ENCODE data around the gene CMYA5. TPM values are rescaled to one million over a fixed set of nuclear protein-coding genes. Genes with fewer than 3 reads are reported as not detected.

CMYA5 gene
- total and polyA plus RNA-seq, 11 donors: 279 to 2,421 (median 983) TPM

DNA sequence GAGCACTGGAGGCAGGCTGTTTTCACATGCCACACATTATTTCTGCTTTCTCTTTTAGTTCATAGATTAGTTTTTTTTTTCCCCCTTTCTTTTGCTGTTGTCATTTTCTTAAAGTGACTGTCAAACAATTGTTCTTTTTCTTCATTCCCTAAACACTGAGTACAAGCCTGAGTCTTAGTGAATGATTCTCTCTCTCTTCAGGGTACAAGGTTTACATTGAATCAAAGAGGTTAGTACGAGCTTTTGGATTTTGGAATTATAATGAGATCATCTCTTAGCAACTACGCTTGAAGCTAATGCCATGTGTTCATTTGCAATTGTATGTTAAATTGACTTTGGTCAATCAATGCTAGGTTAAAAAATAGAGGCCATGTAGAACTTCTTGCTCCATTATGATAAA lies 125.1 kb downstream of the CMYA5 start:
- DNase-seq: no peak
- Histone ChIP-seq H3K9me3 (no peaks in the 10 kb centered on the region), H3K4me1 (peaks cover 0 to 25% (median 3%) of the 10 kb centered on the region in 12 donors), H3K27ac (no peak overlapping the region), H3K36me3 (peaks cover 0 to 4% (median 0%) of the 10 kb centered on the region in 9 donors), H3K4me3 (no peak overlapping the region), H3K27me3 (no peaks in the 10 kb centered on the region)
- TF ChIP-seq POLR2A (IDR thresholded peaks at IDR 0.05): no peak
- TF ChIP-seq, protein P1, sequence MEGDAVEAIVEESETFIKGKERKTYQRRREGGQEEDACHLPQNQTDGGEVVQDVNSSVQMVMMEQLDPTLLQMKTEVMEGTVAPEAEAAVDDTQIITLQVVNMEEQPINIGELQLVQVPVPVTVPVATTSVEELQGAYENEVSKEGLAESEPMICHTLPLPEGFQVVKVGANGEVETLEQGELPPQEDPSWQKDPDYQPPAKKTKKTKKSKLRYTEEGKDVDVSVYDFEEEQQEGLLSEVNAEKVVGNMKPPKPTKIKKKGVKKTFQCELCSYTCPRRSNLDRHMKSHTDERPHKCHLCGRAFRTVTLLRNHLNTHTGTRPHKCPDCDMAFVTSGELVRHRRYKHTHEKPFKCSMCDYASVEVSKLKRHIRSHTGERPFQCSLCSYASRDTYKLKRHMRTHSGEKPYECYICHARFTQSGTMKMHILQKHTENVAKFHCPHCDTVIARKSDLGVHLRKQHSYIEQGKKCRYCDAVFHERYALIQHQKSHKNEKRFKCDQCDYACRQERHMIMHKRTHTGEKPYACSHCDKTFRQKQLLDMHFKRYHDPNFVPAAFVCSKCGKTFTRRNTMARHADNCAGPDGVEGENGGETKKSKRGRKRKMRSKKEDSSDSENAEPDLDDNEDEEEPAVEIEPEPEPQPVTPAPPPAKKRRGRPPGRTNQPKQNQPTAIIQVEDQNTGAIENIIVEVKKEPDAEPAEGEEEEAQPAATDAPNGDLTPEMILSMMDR (IDR thresholded peaks at IDR 0.05): no peak
- no peak for ATAC-seq
- WGBS, 4 donors: 79 to 95% (median 83%) methylated on average over 2 of the region's 2 CpGs
- intact Hi-C loops (cut with DNase I): no loop called here

DNA sequence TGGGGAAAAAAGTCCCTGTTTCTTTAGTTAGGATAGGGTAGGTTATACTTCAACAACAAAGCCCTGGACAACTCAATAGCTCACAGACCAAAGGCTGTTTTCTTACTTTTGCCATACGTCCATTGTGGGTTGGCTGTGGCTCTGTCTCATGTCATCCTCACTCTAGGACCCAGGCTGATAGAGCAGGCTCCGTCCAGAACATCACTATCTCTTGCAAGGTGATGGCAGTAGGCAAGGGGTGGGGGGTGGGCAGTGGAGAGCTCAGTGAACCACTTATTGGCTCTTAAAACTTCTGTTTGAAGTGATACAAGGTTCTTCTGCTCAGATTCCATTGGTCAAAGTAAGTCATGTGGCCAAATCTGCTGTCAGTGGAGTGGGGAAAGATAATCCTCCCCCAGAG lies 126.4 kb downstream of the CMYA5 start:
- peak in 1 of 4 donors; percentile 22 for ATAC-seq
- Histone ChIP-seq H3K9me3 (no peaks in the 10 kb centered on the region), H3K4me3 (no peak overlapping the region), H3K36me3 (peaks cover 0 to 12% (median 0%) of the 10 kb centered on the region in 9 donors), H3K27ac (no peak overlapping the region), H3K27me3 (no peaks in the 10 kb centered on the region), H3K4me1 (peaks cover 0 to 13% (median 0%) of the 10 kb centered on the region in 12 donors)
- DNase-seq: no peak
- intact Hi-C loops (cut with DNase I): no loop called here
- 48 to 69% (median 55%) methylated on average over 2 of the region's 2 CpGs for WGBS, 4 donors
- TF ChIP-seq, protein P1 (IDR thresholded peaks at IDR 0.05): no peak
- TF ChIP-seq POLR2A (IDR thresholded peaks at IDR 0.05): no peak

DNA sequence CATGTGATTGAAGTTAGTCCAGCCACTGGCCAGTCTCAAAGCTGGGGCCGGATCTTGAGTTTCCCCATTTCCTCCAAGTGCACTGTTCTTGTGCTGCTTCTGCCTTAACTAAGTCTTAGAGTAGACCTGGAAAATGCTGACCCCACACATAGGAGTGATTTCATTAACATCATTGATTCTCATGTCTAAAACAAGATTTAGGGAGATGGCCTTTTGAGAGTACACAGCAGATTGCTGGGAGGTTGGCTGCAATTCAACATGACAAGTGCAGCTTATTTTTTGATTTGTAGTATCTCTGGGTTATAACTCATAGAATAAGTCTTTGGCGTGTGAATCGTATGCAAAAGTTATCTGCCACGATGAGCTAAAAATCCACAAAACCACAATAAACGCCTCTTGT lies 131.0 kb downstream of the CMYA5 start:
- Histone ChIP-seq H3K27ac (no peak overlapping the region), H3K4me1 (no peaks in the 10 kb centered on the region), H3K9me3 (no peaks in the 10 kb centered on the region), H3K27me3 (no peaks in the 10 kb centered on the region), H3K4me3 (no peak overlapping the region), H3K36me3 (peaks cover 0 to 25% (median 3%) of the 10 kb centered on the region in 9 donors)
- ATAC-seq (no peak), DNase-seq (no peak)
- intact Hi-C loops (cut with DNase I): no loop called here
- 88 to 94% (median 92%) methylated on average over 5 of the region's 5 CpGs for WGBS, 4 donors
- TF ChIP-seq, protein P1 (IDR thresholded peaks at IDR 0.05): no peak
- TF ChIP-seq POLR2A (IDR thresholded peaks at IDR 0.05): no peak

DNA sequence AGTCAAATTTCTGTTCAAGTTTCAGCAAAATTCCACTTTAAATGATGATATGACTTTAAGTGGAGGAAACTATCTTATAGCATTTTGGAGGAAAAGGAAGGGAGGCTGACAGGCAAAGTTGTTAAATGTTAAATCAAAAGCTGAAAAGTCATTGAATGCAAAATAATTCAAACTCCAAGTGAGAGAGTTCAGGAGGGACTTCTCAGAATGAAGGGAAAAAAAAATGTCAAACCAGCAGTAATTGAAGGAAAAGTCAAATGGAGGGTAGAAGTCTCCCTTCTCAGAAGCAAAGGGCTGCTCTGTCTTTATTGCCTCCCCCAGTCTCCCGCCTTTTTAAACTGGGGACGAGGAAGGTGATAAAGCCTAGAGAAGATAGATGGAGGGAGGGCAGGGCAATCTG lies 134.8 kb downstream of the CMYA5 start:
- DNase-seq (no peak), ATAC-seq (no peak)
- H3K4me1 ChIP-seq: no peaks in the 10 kb centered on the region
- H3K36me3 ChIP-seq: peaks cover 0 to 25% (median 0%) of the 10 kb centered on the region in 9 donors
- intact Hi-C loops (cut with DNase I): no loop called here
- no peak overlapping the region for H3K4me3 ChIP-seq
- 60 to 76% (median 66%) methylated on average over 2 of the region's 2 CpGs for WGBS, 4 donors
- H3K27ac ChIP-seq: no peak overlapping the region
- no peak for TF ChIP-seq POLR2A (IDR thresholded peaks at IDR 0.05)
- TF ChIP-seq, protein P1 (IDR thresholded peaks at IDR 0.05): no peak
- H3K9me3 ChIP-seq: no peaks in the 10 kb centered on the region
- no peaks in the 10 kb centered on the region for H3K27me3 ChIP-seq
